Neural progenitor cell (in vitro differentiated cells): ENCODE measurements around the gene SLC4A1AP. TPM values are rescaled to one million over a fixed set of nuclear protein-coding genes. Genes with fewer than 3 reads are reported as not detected.

Experiments used
- DNase-seq: peaks from one replicate; pipeline ENCODE4 v3.0.0-alpha.2; 2016; ENCODE audit warnings: low spot score
- H2AFZ ChIP-seq: fragments of 200-600 bp; sonication (generic); replicated peaks from 2 replicates; pipeline ENCODE4 v1.6.1; 2016; ENCODE audit warnings: antibody characterized with exemption
- H3F3A ChIP-seq: fragments of 200-600 bp; sonication (generic); 2 replicates; pipeline ENCODE4 v1.6.1; 2016; ENCODE audit warnings: antibody characterized with exemption, low read depth
- H3K27ac ChIP-seq: fragments of 200-600 bp; sonication (generic); 2 replicates; pipeline ENCODE4 v1.5.1; 2016; ENCODE audit warnings: mild to moderate bottlenecking
- H3K27me3 ChIP-seq: fragments of 200-600 bp; sonication (generic); 2 replicates; pipeline ENCODE4 v1.6.1; 2016; ENCODE audit warnings: mild to moderate bottlenecking, moderate library complexity
- H3K36me3 ChIP-seq: fragments of 200-600 bp; sonication (generic); 2 replicates; pipeline ENCODE4 v1.5.1; 2016
- H3K4me1 ChIP-seq: fragments of 200-600 bp; sonication (generic); 2 replicates; pipeline ENCODE4 v1.6.1; 2016; ENCODE audit warnings: mixed run types
- H3K4me2 ChIP-seq: fragments of 200-600 bp; sonication (generic); 2 replicates; pipeline ENCODE4 v1.6.1; 2016
- H3K4me3 ChIP-seq: fragments of 200-600 bp; sonication (generic); 2 replicates; pipeline ENCODE4 v1.5.1; 2016
- H3K79me2 ChIP-seq: fragments of 200-600 bp; sonication (generic); 2 replicates; pipeline ENCODE4 v1.6.1; 2016; ENCODE audit warnings: low read depth
- H3K9ac ChIP-seq: fragments of 200-600 bp; sonication (generic); 2 replicates; pipeline ENCODE4 v1.6.1; 2016
- H3K9me3 ChIP-seq: fragments of 200-600 bp; sonication (generic); 2 replicates; pipeline ENCODE4 v1.5.1; 2016; ENCODE audit warnings: low read depth
- H4K20me1 ChIP-seq: fragments of 200-600 bp; sonication (generic); 2 replicates; pipeline ENCODE4 v1.6.1; 2016; ENCODE audit warnings: low read depth
- H3K27ac Mint-ChIP-seq: 3 replicates; pipeline ENCODE4 v1.8.0; 2021; ENCODE audit warnings: mixed read lengths
- H3K27me3 Mint-ChIP-seq: 2 replicates; pipeline ENCODE4 v1.8.0; 2022; ENCODE audit warnings: low read depth, mild to moderate bottlenecking, inconsistent platforms, moderate library complexity, mixed read lengths; ENCODE audit not compliant: insufficient read depth
- H3K36me3 Mint-ChIP-seq: 3 replicates; pipeline ENCODE4 v1.8.0; 2021; ENCODE audit warnings: mixed read lengths
- H3K4me1 Mint-ChIP-seq: 3 replicates; pipeline ENCODE4 v1.8.0; 2021; ENCODE audit warnings: mixed read lengths
- H3K4me3 Mint-ChIP-seq: 3 replicates; pipeline ENCODE4 v1.8.0; 2021; ENCODE audit warnings: mild to moderate bottlenecking, moderate library complexity, mixed read lengths
- H3K9me3 Mint-ChIP-seq: 3 replicates; pipeline ENCODE4 v1.8.0; 2020; ENCODE audit warnings: mixed read lengths
- EZH2 ChIP-seq: fragments of 200-600 bp; sonication (generic); IDR thresholded peaks from 2 replicates; pipeline ENCODE4 v1.6.1; 2017; ENCODE audit warnings: antibody characterized with exemption, mild to moderate bottlenecking, moderate library complexity
- EZH2phosphoT487 ChIP-seq: fragments of 200-600 bp; sonication (generic); IDR thresholded peaks from 2 replicates; pipeline ENCODE4 v1.6.1; 2017; ENCODE audit warnings: antibody characterized with exemption
- total RNA-seq: library from RNA; depleted of rRNA; stranded (reverse); fragments of >200 nt; gene quantifications from 2 replicates; pipeline ENCODE4 v1.2.3, GENCODE V29; 2015; ENCODE audit warnings: low replicate concordance
- TF ChIP-seq, protein P1 (sequence below): fragments of 200-600 bp; sonication (generic); IDR thresholded peaks from 2 replicates; pipeline ENCODE4 v1.5.1; 2017; ENCODE audit warnings: antibody characterized with exemption, mild to moderate bottlenecking

Gene SLC4A1AP
- total RNA-seq, 1 donor from 2014 or later: 32.2 TPM

- no peak overlapping the region for H2AFZ ChIP-seq
- no peaks in the 10 kb centered on the region for H3K9me3 ChIP-seq
- H3K4me3 Mint-ChIP-seq: no peak overlapping the region
- peaks cover 16% of the 10 kb centered on the region for H3K4me1 Mint-ChIP-seq
- TF ChIP-seq EZH2 (no peak), EZH2phosphoT487 (no peak)
- TF ChIP-seq, protein P1, sequence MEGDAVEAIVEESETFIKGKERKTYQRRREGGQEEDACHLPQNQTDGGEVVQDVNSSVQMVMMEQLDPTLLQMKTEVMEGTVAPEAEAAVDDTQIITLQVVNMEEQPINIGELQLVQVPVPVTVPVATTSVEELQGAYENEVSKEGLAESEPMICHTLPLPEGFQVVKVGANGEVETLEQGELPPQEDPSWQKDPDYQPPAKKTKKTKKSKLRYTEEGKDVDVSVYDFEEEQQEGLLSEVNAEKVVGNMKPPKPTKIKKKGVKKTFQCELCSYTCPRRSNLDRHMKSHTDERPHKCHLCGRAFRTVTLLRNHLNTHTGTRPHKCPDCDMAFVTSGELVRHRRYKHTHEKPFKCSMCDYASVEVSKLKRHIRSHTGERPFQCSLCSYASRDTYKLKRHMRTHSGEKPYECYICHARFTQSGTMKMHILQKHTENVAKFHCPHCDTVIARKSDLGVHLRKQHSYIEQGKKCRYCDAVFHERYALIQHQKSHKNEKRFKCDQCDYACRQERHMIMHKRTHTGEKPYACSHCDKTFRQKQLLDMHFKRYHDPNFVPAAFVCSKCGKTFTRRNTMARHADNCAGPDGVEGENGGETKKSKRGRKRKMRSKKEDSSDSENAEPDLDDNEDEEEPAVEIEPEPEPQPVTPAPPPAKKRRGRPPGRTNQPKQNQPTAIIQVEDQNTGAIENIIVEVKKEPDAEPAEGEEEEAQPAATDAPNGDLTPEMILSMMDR: no peak
- no peaks in the 10 kb centered on the region for H3K27me3 ChIP-seq
- peaks cover 5% of the 10 kb centered on the region for H3K36me3 Mint-ChIP-seq
- peaks cover 14% of the 10 kb centered on the region for H3K36me3 ChIP-seq
- H3K27ac ChIP-seq: no peak overlapping the region
- H3K4me3 ChIP-seq: no peak overlapping the region
- H3K4me2 ChIP-seq: no peak overlapping the region
- no peak overlapping the region for H3K27ac Mint-ChIP-seq
- DNase-seq: no peak
- no peaks in the 10 kb centered on the region for H3K9me3 Mint-ChIP-seq
- H4K20me1 ChIP-seq: no peaks in the 10 kb centered on the region
- H3K79me2 ChIP-seq: peaks cover 30% of the 10 kb centered on the region
- no peak overlapping the region for H3K9ac ChIP-seq
- peaks cover 4% of the 10 kb centered on the region for H3K27me3 Mint-ChIP-seq
- H3K4me1 ChIP-seq: peaks cover 10% of the 10 kb centered on the region
- H3F3A ChIP-seq: no peaks in the 10 kb centered on the region
Observed at GRCh38 chr2:27667446-27667845, 3.8 kb downstream of the SLC4A1AP start.

- Histone ChIP-seq H3K4me1 (no peaks in the 10 kb centered on the region), H3K27me3 (no peaks in the 10 kb centered on the region), H3K36me3 (peaks cover 13% of the 10 kb centered on the region), H3F3A (no peaks in the 10 kb centered on the region), H2AFZ (no peak overlapping the region), H3K9ac (no peak overlapping the region), H4K20me1 (no peaks in the 10 kb centered on the region), H3K79me2 (no peaks in the 10 kb centered on the region), H3K27ac (no peak overlapping the region), H3K9me3 (no peaks in the 10 kb centered on the region), H3K4me3 (no peak overlapping the region), H3K4me2 (no peak overlapping the region)
- no peaks in the 10 kb centered on the region for H3K4me1 Mint-ChIP-seq
- TF ChIP-seq EZH2phosphoT487 (no peak), EZH2 (no peak)
- TF ChIP-seq, protein P1: no peak
- H3K27me3 Mint-ChIP-seq: peaks cover 3% of the 10 kb centered on the region
- DNase-seq: no peak
- H3K36me3 Mint-ChIP-seq: peaks cover 7% of the 10 kb centered on the region
- H3K27ac Mint-ChIP-seq: no peak overlapping the region
- H3K9me3 Mint-ChIP-seq: no peaks in the 10 kb centered on the region
- no peak overlapping the region for H3K4me3 Mint-ChIP-seq
Observed at GRCh38 chr2:27671235-27671634, 7.5 kb downstream of the SLC4A1AP start.

- H3K27ac Mint-ChIP-seq: no peak overlapping the region
- no peak for TF ChIP-seq EZH2
- no peak for TF ChIP-seq EZH2phosphoT487
- TF ChIP-seq, protein P1: no peak
- Histone ChIP-seq H3K79me2 (no peaks in the 10 kb centered on the region), H3K9ac (no peak overlapping the region), H4K20me1 (no peaks in the 10 kb centered on the region), H3K27me3 (no peaks in the 10 kb centered on the region), H3K27ac (no peak overlapping the region), H3K4me1 (no peaks in the 10 kb centered on the region), H3F3A (no peaks in the 10 kb centered on the region), H3K4me3 (no peak overlapping the region), H3K36me3 (peaks cover 21% of the 10 kb centered on the region), H2AFZ (no peak overlapping the region), H3K9me3 (no peaks in the 10 kb centered on the region), H3K4me2 (no peak overlapping the region)
- no peak for DNase-seq
- no peaks in the 10 kb centered on the region for H3K4me1 Mint-ChIP-seq
- H3K27me3 Mint-ChIP-seq: peaks cover 3% of the 10 kb centered on the region
- H3K9me3 Mint-ChIP-seq: no peaks in the 10 kb centered on the region
- H3K36me3 Mint-ChIP-seq: peaks cover 8% of the 10 kb centered on the region
- no peak overlapping the region for H3K4me3 Mint-ChIP-seq
Observed at GRCh38 chr2:27672723-27673486, 9.2 kb downstream of the SLC4A1AP start.
